Neural cell (in vitro differentiated cells): ENCODE measurements around the gene DCST1. TPM values are rescaled to one million over a fixed set of nuclear protein-coding genes. Genes with fewer than 3 reads are reported as not detected.

ENCODE experiments used
- H2AFZ ChIP-seq: fragments of 200-600, 300-800 bp; sonication (generic), shearing (Covaris generic); 2 replicates; pipeline ENCODE4 v1.6.0; 2014; ENCODE audit warnings: low read depth, mild to moderate bottlenecking, antibody characterized with exemption, low read length, moderate library complexity
- H3F3A ChIP-seq: fragments of 200-600 bp; shearing (Covaris generic); 2 replicates; pipeline ENCODE4 v1.6.1; 2016; ENCODE audit warnings: mild to moderate bottlenecking, moderate library complexity, mixed read lengths, antibody characterized with exemption, low read length; ENCODE audit not compliant: insufficient read depth, poor library complexity, severe bottlenecking
- H3K27ac ChIP-seq: fragments of 200-600, 300-800 bp; sonication (generic), shearing (Covaris generic); 2 replicates; pipeline ENCODE4 v1.5.1; 2014; ENCODE audit warnings: mild to moderate bottlenecking, low read length, moderate library complexity
- H3K27me3 ChIP-seq: fragments of 300-800, 200-600 bp; sonication (generic), shearing (Covaris generic); 2 replicates; pipeline ENCODE4 v1.6.0; 2014; ENCODE audit warnings: mild to moderate bottlenecking, low read depth, low read length, moderate library complexity; ENCODE audit not compliant: insufficient read depth
- H3K36me3 ChIP-seq: fragments of 300-800, 200-600 bp; sonication (generic), shearing (Covaris generic); 2 replicates; pipeline ENCODE4 v1.5.1; 2014; ENCODE audit warnings: mild to moderate bottlenecking, antibody characterized with exemption, low read length, moderate library complexity; ENCODE audit not compliant: insufficient read depth
- H3K4me2 ChIP-seq: fragments of 300-800, 200-600 bp; sonication (generic), shearing (Covaris generic); 2 replicates; pipeline ENCODE4 v1.6.0; 2014; ENCODE audit warnings: mild to moderate bottlenecking, low read length
- H3K4me3 ChIP-seq: fragments of 300-800, 200-600 bp; sonication (generic), shearing (Covaris generic); 2 replicates; pipeline ENCODE4 v1.5.1; 2014; ENCODE audit warnings: mild to moderate bottlenecking, low read length, moderate library complexity
- H3K79me2 ChIP-seq: fragments of 200-600 bp; shearing (Covaris generic); replicated peaks from 2 replicates; pipeline ENCODE4 v1.6.0; 2014; ENCODE audit warnings: mild to moderate bottlenecking, low read length, moderate library complexity; ENCODE audit not compliant: insufficient read depth
- H3K9ac ChIP-seq: fragments of 300-800, 200-600 bp; sonication (generic), shearing (Covaris generic); 2 replicates; pipeline ENCODE4 v1.6.1; 2016; ENCODE audit warnings: mild to moderate bottlenecking, low read length, mixed read lengths
- H3K9me2 ChIP-seq: fragments of 200-600 bp; shearing (Covaris generic); 2 replicates; pipeline ENCODE4 v1.6.1; 2016; ENCODE audit warnings: mild to moderate bottlenecking, low read length, mixed read lengths; ENCODE audit not compliant: insufficient read depth
- H3K9me3 ChIP-seq: fragments of 200-600, 300-800 bp; sonication (generic), shearing (Covaris generic); 2 replicates; pipeline ENCODE4 v1.6.1; 2016; ENCODE audit warnings: mild to moderate bottlenecking, mixed run types, low read length, moderate library complexity, mixed read lengths
- H4K20me1 ChIP-seq: fragments of 200-600 bp; shearing (Covaris generic); 2 replicates; pipeline ENCODE4 v1.6.1; 2016; ENCODE audit warnings: mild to moderate bottlenecking, mixed run types; ENCODE audit not compliant: insufficient read depth
- CTCF ChIP-seq: fragments of 450-650 bp; IDR thresholded peaks from 2 replicates; pipeline ENCODE4 v1.5.1; 2014; ENCODE audit warnings: antibody characterized with exemption, mild to moderate bottlenecking, moderate library complexity; ENCODE audit not compliant: poor library complexity, severe bottlenecking
- EP300 ChIP-seq: fragments of 450-650 bp; conservative IDR thresholded peaks from 2 replicates; pipeline ENCODE4 v1.6.1; 2014; ENCODE audit warnings: antibody characterized with exemption, mild to moderate bottlenecking, moderate library complexity; ENCODE audit not compliant: poor library complexity, severe bottlenecking
- EZH2 ChIP-seq: fragments of 200-600, 300-800 bp; shearing (Covaris generic), sonication (generic); IDR thresholded peaks from 2 replicates; pipeline ENCODE4 v1.6.1; 2014; ENCODE audit warnings: antibody characterized with exemption, low read length, borderline replicate concordance, mild to moderate bottlenecking; ENCODE audit not compliant: insufficient read depth, poor library complexity, severe bottlenecking
- MXI1 ChIP-seq: fragments of 450-650 bp; conservative IDR thresholded peaks from 2 replicates; pipeline ENCODE4 v1.6.1; 2014; ENCODE audit warnings: antibody characterized with exemption, mild to moderate bottlenecking; ENCODE audit not compliant: poor library complexity, severe bottlenecking
- POLR2AphosphoS5 ChIP-seq: IDR thresholded peaks from 2 replicates; pipeline ENCODE4 v1.6.1; 2012
- RAD21 ChIP-seq: fragments of 450-650 bp; conservative IDR thresholded peaks from 2 replicates; pipeline ENCODE4 v1.6.1; 2014; ENCODE audit warnings: antibody characterized with exemption, mild to moderate bottlenecking, moderate library complexity
- REST ChIP-seq: IDR thresholded peaks from 2 replicates; pipeline ENCODE4 v1.6.1; 2012; ENCODE audit warnings: borderline replicate concordance
- SMC3 ChIP-seq: fragments of 450-650 bp; conservative IDR thresholded peaks from 2 replicates; pipeline ENCODE4 v1.6.1; 2014; ENCODE audit warnings: antibody characterized with exemption, mild to moderate bottlenecking, moderate library complexity; ENCODE audit not compliant: poor library complexity
- TAF1 ChIP-seq: IDR thresholded peaks from 2 replicates; pipeline ENCODE4 v1.6.1; 2012; ENCODE audit warnings: low read depth
- polyA plus RNA-seq: library from polyadenylated mRNA; depleted of rRNA; stranded (reverse); fragments of >200 nt; gene quantifications from 2 replicates; pipeline ENCODE4 v1.2.3, GENCODE V29; 2014

DCST1 gene
- polyA plus RNA-seq, 1 donor from 2014 or later: not detected

- no peak overlapping the region for H3K27ac ChIP-seq
- H3K9me2 ChIP-seq: no peaks in the 10 kb centered on the region
Measured at GRCh38 chr1:155064111-155064831, 30.6 kb downstream of the DCST1 start.

More at GRCh38 chr1:155064111-155064831, 30.6 kb downstream of the DCST1 start:
- Histone ChIP-seq H3K27me3 (no peaks in the 10 kb centered on the region), H3K36me3 (no peaks in the 10 kb centered on the region), H3K79me2 (peaks cover 8% of the 10 kb centered on the region), H3K9ac (peak overlapping the region; percentile 60), H4K20me1 (no peaks in the 10 kb centered on the region), H3K9me3 (no peaks in the 10 kb centered on the region), H3K4me2 (no peak overlapping the region), H2AFZ (no peak overlapping the region), H3K4me3 (peak overlapping the region; percentile 72), H3F3A (no peaks in the 10 kb centered on the region)
- TF ChIP-seq RAD21 (no peak), EP300 (no peak), REST (no peak), MXI1 (no peak), EZH2 (no peak), TAF1 (no peak), CTCF (no peak), SMC3 (no peak), POLR2AphosphoS5 (no peak)
